T-helper 9 cell (primary cell): ENCODE data around the gene TPGS2.
"Not testable (repeated sequence)": the region's sequence is repeated elsewhere in the genome, so short reads cannot be mapped to it uniquely, and the experiment has no call there.

Experiments used
- DNase-seq: peaks from one replicate; pipeline ENCODE4 v3.0.0-alpha.2; 2020
- total RNA-seq, 2 donors: gene quantifications; one replicate each; lab custom pipeline; 2026; lab: John Stamatoyannopoulos, UW

Gene TPGS2
- 31.9 to 55.8 reads per million in 2 donors for total RNA-seq

- peak; percentile 82 for DNase-seq
Measured at GRCh38 chr18:36828630-36829361, at the start of gene TPGS2, which contains the start of gene KIAA1328. Gene TPGS2 (minus strand): TSS chr18:36829002. CDS start chr18:36828767, 235 bp downstream. Gene KIAA1328 (plus strand): TSS chr18:36829127. CDS start chr18:36829139, 12 bp downstream.

GRCh38 chr18:36873826-36874225, 45.0 kb upstream of the TPGS2 start:
- not testable (repeated sequence) for DNase-seq

GRCh38 chr18:36872329-36872728, 43.5 kb upstream of the TPGS2 start:
- DNase-seq, result no peak

GRCh38 chr18:36871801-36872200, 43.0 kb upstream of the TPGS2 start:
- no peak for DNase-seq

GRCh38 chr18:36867056-36867455, 38.3 kb upstream of the TPGS2 start:
- DNase-seq, result no peak

GRCh38 chr18:36862182-36862581, 33.4 kb upstream of the TPGS2 start:
- no peak for DNase-seq

- no peak for DNase-seq
Measured at GRCh38 chr18:36856815-36857214, 28.0 kb upstream of the TPGS2 start.

GRCh38 chr18:36851202-36851590, 22.4 kb upstream of the TPGS2 start:
- DNase-seq, result no peak

GRCh38 chr18:36850527-36851201, 21.9 kb upstream of the TPGS2 start:
- no peak for DNase-seq

- DNase-seq, result no peak
Measured at GRCh38 chr18:36849288-36850006, 20.6 kb upstream of the TPGS2 start.

- DNase-seq, result no peak
Measured at GRCh38 chr18:36848609-36849008, 19.8 kb upstream of the TPGS2 start.

GRCh38 chr18:36843784-36844183, 15.0 kb upstream of the TPGS2 start:
- no peak for DNase-seq

- DNase-seq, result no peak
Measured at GRCh38 chr18:36843199-36843598, 14.4 kb upstream of the TPGS2 start.

GRCh38 chr18:36839835-36840234, 11.0 kb upstream of the TPGS2 start:
- no peak for DNase-seq

GRCh38 chr18:36835927-36836326, 7.1 kb upstream of the TPGS2 start:
- no peak for DNase-seq

- no peak for DNase-seq
Measured at GRCh38 chr18:36833120-36833519, 4.3 kb upstream of the TPGS2 start.

- no peak for DNase-seq
Measured at GRCh38 chr18:36831139-36831538, 2.3 kb upstream of the TPGS2 start.

- no peak for DNase-seq
Measured at GRCh38 chr18:36830158-36830495, 1.3 kb upstream of the TPGS2 start.

- DNase-seq, result no peak
Measured at GRCh38 chr18:36829362-36830157, 758 bp upstream of the TPGS2 start.

- DNase-seq, result peak; percentile 13
Measured at GRCh38 chr18:36828157-36828629, 609 bp downstream of the TPGS2 start.

GRCh38 chr18:36826556-36826955, 2.2 kb downstream of the TPGS2 start:
- DNase-seq, result no peak

GRCh38 chr18:36825526-36825925, 3.3 kb downstream of the TPGS2 start:
- DNase-seq, result no peak

GRCh38 chr18:36821681-36822080, 7.1 kb downstream of the TPGS2 start:
- no peak for DNase-seq
